Measurements from ENCODE around the gene YOD1.

The YOD1 gene

DNA sequence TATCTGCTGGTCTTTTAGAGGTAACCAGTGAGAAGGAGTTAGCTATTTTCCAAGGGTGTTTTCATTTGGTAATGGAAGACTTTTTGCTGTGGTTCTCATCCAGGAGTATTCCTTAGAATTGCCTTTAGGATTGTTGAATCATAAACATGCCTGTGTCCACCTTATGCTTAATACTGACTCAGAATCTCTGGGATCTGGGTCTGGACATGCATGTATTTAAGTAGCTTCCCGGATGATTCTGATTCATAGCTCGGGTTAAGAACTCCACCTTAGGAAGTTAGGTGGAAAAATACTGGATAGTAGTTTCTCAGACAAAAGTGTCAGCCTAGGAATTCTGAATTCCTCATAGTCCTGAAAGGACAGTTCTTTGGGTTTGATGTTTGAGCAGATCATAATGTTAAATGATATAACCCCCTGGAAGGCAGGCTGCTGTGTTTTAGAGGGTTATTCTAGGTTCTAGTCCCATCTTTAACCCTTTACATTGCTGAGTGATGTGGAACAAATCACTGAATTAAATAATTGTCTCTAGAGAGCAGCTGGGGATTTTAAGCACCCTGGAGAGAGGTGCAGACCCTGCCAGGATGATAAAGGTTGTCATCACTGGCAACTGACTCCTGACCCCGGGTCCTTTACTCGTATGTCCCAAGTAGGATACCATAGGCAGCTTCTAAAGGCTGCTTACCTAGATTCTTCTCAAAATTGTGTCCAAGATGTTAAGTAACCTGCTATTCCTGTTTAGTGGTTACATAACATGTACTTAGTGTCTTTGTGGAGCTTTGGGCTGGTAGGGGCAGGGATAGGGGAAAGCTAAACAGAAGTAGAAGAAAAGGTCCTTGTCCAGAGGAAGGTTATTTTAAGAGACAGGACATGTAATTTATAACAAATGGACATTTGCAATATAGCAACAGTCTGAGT, 23.2 kb upstream of the YOD1 start:
- TF ChIP-seq FOXP2 (optimal IDR thresholded peaks at IDR 0.05; ENCODE audit: borderline replicate concordance, extremely low read depth, extremely low read length, insufficient read depth), result no peak
- TF ChIP-seq REST (IDR thresholded peaks at IDR 0.05; ENCODE audit: insufficient read depth in 1 of 2, low read depth in 2 of 2, low read length in 2 of 2), result peak in 1 of 2 experiments; percentile 81; a peak in 2 of 4 replicates

- TF ChIP-seq SIN3A (IDR thresholded peaks at IDR 0.05; ENCODE audit: borderline replicate concordance, insufficient read depth, low read length) (no peak), REST (IDR thresholded peaks at IDR 0.05; ENCODE audit: insufficient read depth in 1 of 2, low read depth in 2 of 2, low read length in 2 of 2) (no peak), POLR2AphosphoS5 (IDR thresholded peaks at IDR 0.05; ENCODE audit: low read depth, low read length) (no peak), FOXP2 (optimal IDR thresholded peaks at IDR 0.05; ENCODE audit: borderline replicate concordance, extremely low read depth, extremely low read length, insufficient read depth) (no peak), TAF1 (IDR thresholded peaks at IDR 0.05; ENCODE audit: borderline replicate concordance, insufficient read depth, low read length) (no peak)
These were observed 21.2 kb upstream of the YOD1 start for GRCh38 chr1:207072233-207072632.

DNA sequence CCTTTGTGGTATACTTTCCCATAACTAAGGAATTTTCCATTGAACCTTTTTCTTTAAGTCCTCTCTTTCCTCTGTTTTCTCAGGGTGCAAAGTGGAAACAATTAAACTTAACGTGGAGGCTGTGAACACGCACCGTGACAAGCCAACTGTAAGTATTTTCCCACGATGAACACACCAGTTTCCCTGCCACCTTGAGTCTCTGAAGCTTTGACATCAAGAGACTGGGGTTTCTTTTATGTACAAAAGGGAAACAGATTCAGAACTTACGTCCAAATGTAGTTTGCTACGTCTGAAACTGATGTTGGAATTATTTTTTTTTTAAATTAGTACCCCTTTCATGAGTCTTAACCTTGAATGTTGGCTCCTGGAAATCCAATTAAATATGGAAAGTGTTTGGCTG, 20.4 kb upstream of the YOD1 start:
- TF ChIP-seq REST (IDR thresholded peaks at IDR 0.05; ENCODE audit: insufficient read depth in 1 of 2, low read depth in 2 of 2, low read length in 2 of 2), result no peak
- no peak for TF ChIP-seq POLR2AphosphoS5 (IDR thresholded peaks at IDR 0.05; ENCODE audit: low read depth, low read length)
- no peak for TF ChIP-seq SIN3A (IDR thresholded peaks at IDR 0.05; ENCODE audit: borderline replicate concordance, insufficient read depth, low read length)
- TF ChIP-seq TAF1 (IDR thresholded peaks at IDR 0.05; ENCODE audit: borderline replicate concordance, insufficient read depth, low read length), result no peak
- TF ChIP-seq FOXP2 (optimal IDR thresholded peaks at IDR 0.05; ENCODE audit: borderline replicate concordance, extremely low read depth, extremely low read length, insufficient read depth), result no peak

DNA sequence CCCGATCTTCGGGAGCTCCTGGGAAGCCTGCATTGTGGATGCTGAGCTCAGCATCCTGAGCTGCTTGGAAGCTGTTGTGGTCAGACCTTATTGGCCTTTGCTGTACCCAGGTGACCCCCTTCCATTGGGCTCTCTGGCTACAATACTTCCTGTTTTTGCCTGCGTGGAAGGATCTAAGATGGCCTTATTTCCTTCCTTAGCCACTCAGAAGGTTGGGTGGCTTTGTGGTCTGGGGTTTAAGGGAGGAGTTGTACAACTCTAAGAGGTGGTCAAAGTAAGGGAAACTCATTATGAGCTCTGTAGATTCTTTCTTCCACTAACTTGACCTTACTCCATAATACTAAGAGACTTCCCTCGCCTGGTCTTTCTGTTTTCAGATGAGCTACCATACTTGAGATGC, 19.8 kb upstream of the YOD1 start:
- TF ChIP-seq REST (IDR thresholded peaks at IDR 0.05; ENCODE audit: insufficient read depth in 1 of 2, low read depth in 2 of 2, low read length in 2 of 2) (no peak), TAF1 (IDR thresholded peaks at IDR 0.05; ENCODE audit: borderline replicate concordance, insufficient read depth, low read length) (no peak), FOXP2 (optimal IDR thresholded peaks at IDR 0.05; ENCODE audit: borderline replicate concordance, extremely low read depth, extremely low read length, insufficient read depth) (no peak), POLR2AphosphoS5 (IDR thresholded peaks at IDR 0.05; ENCODE audit: low read depth, low read length) (no peak), SIN3A (IDR thresholded peaks at IDR 0.05; ENCODE audit: borderline replicate concordance, insufficient read depth, low read length) (no peak)
